ENCODE results near the gene C19orf25. TPM values are rescaled to one million over a fixed set of nuclear protein-coding genes. Genes with fewer than 3 reads are reported as not detected.
"Not testable (repeated sequence)": the region's sequence is repeated elsewhere in the genome, so short reads cannot be mapped to it uniquely, and the experiment has no call there.

Gene C19orf25
- total RNA-seq, 1 donor from 2014 or later: 21.6 TPM

DNA sequence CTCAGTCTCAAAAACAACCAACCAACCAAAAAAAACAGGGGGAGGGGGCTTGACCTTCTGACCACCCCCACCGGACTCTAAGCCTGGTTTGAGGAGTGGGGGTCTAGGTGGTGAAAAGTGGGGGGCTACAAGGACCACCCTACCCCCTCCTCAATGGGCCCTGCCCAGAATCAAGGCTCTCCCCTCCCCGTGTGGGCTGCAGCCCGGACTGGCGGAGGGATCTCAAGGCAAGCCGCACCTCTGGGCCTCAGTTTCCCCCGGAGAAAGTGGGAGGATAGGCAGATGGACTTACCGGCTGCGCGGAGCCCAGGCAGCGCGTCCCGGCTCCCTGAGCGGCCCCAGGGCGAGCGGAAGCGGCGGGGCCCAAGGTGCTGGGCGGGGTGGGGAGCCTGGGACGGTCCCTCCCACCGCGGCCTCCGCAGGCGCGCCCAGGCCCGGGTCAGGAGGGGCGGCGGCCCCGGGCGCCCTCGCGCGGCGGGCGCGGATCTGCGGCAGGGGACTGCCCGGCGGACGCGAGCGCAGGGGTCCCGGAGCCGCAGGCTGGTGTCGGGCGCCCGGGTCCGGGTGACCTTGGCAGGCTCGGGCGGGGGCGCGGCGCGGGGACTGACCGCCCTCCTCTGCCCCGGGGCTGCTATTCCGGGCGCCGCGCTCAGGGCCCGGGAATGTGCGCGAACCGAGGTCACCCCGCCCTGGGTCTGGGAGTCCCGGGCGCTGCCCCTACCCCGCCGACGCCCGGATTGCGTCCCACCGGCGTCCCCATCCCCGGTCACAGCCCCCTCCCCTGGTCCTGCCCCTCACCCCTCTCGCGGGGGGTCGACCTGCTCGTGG lies 33.9 kb upstream of the C19orf25 start, which contains the start of gene ADAMTSL5:
TSS of gene ADAMTSL5 (minus strand) at position 349 of the 828 bp plus-strand sequence. CDS start 2,076 bp downstream, outside the sequence.
- no peak for DNase-seq (ENCODE audit: low spot score)

DNA sequence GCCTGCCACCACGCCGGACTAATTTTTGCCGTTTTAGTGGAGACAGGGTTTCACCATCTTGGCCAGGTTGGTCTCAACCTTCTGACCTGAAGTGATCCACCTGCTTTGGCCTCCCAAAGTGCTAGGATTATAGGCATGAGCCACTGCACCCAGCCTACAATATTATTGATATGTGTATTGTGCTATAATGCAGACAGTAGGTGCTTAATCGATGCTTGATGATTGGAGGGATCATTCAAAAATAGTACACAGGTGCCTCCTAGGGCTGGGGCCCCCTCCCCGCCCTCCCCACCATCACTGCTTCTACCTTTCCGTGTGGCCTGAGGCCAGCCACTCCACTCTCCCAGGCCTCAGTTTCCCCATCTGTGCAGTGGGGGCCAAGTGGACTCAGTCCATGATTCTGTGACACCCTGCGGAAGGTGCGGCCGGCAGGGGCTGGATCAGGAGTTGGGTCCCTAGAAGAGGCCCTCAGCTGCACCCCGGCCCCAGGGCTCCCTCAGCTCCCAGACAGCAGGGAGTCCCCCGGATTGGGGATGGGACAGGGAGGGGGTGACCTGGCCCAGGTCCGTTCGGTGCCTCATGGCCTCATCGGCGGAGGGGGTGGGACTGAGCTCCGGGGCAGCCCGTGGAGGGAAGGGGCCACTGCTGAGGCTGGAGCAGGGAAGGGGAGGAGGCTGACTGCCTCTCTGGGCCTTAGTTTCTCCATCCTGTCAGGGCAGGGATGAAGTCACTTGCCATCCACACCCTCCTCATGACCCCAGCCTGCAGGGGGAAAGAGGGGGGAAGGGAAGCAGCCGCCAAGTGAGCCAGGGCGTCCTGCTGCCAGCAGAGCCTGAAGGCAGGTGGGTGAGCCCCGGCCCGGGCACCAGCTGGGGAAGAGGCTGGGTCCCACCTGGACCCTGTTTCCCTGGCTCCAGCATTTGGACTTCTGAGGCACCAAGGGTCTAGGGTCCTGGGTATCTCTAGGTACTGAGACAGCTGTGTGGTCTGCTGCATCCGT lies 32.6 kb upstream of the C19orf25 start:
- no peak for DNase-seq (ENCODE audit: low spot score)

DNA sequence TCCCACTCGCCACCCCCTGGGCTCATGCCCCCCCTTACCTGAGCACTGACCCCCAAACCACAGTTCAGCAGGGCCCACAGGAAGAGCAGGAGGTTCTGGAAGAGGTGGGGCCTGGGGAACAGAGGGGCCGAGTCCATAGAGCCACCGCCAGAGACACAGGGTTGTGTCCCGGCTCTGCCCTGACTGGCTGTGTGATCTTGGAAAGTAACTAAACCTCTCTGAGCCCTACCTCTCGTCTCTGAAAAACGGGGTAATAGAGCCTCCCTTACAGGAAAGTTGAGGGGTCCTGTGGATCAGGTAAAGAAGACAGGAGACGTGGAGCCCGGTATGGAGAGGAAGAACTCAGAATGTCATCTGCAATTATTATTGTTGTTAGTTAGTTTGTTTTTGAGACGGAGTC lies 31.8 kb upstream of the C19orf25 start:
- DNase-seq (ENCODE audit: low spot score): no peak

DNA sequence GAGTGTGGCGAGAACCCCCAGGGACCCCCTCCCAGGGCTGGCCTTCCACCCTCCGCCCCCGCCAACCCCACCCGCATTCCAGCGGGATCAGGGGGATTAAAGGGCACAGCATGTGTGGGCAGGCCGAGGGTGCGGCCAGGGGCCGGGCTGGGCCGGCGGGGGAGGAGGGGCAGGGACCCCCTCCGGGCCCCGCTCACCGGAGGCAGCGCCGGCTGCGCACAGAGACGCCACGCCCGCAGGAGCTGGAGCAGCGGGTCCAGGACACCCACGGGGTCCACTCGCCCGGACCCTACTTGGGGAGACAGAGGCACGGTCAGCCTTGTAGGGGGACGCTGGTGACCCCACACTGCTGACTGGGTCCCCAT lies 31.4 kb upstream of the C19orf25 start:
- no peak for DNase-seq (ENCODE audit: low spot score)

DNA sequence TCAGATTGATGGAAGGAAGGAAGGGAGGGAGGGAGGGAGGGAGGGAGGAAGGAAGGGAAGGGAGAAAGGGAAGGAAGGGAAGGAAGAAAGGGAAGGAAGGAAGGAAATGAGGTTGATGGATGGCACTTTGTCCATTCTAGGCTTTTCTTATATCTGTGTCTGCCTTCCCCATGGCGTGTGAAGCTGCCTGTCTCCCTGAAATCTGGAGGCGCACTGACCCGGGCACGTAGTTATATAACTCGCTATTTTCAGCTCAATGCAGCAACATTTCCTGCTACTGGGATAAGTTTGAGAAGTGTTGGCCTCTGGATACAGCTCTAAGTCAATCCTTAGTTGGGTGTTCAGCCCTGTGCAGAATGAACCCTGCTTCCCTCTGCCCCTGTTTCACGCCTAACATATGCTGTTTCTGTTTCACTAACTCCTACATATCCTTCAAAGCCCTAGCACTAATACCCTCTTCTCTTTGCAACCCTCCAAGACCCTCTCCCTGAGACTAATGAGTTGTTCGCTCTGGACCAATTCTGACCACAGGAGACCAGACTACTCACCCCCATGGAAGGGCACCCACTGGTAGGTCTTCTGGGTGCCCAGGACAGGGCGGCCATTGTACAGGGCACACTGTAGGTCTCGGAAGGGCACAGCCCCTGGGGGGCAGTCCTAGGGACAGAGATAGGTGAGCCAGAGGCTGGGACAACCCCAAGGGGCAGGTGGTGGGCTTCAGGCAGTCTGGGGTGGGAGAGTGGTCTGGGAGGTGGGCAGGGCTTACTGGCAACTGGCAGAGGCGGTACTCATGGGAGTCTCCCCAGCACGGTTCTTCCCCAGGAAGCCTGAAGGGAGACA lies 30.8 kb upstream of the C19orf25 start:
- DNase-seq (ENCODE audit: low spot score): no peak

DNA sequence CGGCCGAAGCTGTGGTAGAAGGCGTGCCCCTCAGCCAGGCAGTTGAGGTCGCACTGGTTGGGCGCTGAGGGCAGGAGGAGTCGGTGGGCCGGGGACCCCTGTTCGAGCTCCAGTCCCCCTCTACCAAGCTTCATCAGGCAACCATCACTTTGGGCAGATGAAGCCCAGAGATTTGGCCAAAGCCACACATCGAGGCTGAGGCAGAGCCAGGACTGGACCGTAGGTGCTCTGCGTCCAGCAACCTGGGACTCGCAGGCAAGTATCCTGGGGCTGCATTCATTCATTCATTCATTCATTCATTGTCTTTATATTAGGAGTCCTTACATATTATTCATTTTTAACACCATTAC lies 29.5 kb upstream of the C19orf25 start:
- DNase-seq (ENCODE audit: low spot score): no peak

DNA sequence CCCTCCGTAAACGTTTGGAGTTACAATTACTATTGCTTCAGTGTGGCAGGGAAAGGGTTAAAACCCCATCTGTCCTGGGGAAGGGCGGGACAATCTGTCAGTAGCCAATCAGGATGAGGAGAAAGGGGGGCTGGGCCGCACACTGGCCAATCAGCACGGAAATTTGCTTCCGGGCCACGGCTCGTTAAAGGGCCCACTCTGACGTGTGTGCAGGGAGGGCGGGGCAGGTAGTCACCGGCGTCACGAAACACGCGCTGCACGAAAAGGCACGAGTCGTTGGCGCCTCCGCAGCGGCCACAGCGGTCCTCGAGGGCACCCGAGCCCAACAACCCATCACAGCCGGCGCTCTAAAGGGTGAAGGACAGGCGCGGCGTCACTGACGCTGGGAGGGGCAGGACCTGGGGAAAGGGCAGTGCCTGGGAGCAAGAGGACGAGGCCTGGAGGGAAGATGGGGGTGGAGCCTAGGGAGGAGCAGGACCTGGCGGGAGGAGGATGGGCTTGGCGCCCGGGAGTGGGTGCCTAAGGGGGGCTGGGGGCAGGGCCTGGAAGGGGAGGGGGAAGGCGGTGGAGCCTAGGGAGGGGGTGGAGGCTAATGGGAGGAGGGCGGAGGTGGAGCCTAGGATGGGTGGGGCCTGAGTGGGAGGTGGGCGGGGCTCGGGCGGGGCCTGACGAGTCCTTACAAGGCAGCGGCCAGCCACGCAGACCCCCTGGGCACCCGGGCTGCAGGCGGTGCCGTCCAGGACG lies 28.9 kb upstream of the C19orf25 start:
- no peak for DNase-seq (ENCODE audit: low spot score)

DNA sequence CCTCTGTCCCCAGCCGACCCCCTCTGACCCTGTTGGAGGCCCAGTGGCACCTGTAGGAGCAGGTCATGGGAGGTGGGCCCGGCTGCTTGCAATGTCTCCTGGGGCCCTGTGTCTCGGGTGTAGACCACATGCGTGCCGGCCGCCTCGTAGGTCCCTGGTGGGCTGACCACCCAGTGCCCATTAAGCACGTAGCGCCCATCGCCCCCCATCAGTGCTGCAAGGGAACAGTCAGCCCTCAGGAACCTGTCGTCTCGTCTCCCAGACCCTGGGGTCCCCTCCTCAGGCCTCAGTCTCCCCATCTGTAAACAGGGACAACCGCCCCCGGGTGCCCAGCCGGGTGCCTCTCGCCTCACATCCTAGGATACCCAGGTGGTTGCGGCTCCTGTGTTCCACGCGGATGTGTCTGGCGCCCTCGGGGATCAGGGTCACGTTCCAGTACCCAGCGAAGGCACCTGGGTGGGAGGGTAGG lies 28.2 kb upstream of the C19orf25 start:
- no peak for DNase-seq (ENCODE audit: low spot score)

DNA sequence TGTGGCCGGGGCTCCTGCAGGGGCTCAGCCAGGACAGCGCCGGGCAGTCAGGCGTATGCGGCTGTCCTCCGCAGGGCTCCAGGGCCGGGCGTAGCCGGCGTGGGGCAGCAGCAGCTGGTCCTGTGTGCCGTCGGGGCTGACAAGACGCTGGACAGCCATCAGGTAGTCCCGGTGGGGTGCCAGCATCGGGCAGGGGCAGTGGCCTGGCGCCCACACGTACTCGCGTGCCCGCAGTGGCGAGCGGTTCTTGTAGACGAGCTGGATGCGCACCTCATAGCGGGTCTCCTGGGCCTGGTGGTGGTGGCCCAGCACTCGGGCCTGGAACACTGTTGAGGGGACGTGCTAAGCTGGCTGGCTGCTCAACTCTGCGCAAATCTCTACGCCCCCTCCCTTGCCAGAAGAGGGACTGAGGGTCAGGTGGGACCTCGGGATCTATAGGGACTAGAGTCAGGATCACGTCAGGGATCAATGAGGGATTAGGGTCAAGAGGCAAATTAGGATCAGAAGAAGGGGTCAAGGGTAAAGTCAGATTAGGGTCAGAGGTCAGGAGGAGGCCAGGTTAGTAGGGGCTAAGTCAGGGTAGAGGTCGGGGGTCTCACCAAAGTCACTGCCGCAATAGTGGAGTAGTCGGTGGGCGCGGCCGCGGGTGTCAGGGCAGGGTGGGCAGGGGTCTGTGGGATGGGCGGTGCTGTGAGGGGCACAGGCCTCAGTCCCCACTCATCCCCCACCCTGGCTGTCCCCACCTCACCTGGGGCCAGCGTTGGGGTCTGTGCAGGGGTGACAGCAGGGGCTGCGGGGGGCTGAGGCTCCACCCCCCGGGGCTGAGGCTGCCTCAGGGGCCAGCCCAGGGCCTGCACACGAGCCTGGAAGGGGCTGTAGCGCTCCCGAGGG lies 27.2 kb upstream of the C19orf25 start:
- DNase-seq (ENCODE audit: low spot score): no peak

DNA sequence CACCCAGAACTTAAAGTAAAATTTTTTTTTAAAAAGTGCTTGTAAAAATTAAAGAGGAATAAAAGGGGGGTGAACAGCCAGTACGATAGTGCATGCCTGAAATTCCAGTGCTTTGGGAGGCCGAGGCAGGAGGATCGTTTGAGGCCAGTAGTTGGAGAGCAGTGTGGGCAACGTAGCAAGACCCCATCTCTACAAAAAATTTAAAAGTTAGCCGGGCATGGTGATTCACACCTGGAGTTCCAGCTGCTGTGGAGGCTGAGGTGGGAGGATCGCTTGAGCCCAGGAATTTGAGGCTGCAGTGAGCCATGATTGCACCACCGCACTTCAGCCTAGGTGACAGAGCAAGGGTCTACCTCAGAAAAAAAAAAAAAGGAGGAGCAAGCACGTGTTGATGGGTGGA lies 26.0 kb upstream of the C19orf25 start:
- no peak for DNase-seq (ENCODE audit: low spot score)

DNA sequence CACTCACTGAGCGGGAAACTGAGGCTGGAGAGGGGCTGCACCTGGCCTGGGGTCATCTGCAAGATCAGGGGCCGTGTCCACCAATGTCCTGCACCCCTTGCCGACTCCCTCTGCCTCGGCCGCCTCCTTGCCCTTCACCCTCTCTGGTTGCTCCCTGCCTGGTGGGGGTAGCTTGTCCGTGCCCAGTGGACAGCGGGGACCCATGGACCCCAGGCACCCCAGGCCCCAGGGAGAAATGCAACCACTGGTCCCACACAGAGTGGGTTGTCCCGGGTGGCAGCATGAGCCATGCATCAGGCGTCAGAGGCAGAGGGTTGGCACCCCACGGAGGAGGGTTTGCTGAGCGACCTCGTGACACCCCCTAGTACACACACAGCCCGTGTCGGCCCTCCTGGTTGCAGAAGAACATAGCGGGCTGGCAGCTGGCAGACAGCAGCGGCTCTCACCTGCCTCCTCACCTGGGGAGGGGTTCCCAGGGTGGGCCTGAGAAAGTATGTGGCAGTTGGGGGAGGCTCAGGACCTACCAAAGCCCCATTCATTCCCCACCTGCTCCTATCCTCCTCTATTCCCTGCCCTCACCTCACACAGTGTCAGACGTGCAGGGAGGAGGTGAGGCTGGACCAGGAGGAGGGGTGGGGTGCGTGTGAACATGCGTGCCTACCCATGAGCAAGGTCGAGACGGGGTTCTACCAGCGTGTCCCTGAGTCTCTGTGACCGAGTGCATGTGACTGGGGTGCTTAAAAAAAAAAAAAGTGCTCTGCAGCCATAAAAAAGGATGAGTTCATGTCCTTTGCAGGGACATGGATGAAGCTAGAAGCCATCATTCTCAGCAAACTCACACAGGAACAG lies 25.1 kb upstream of the C19orf25 start:
- no peak for DNase-seq (ENCODE audit: low spot score)

DNA sequence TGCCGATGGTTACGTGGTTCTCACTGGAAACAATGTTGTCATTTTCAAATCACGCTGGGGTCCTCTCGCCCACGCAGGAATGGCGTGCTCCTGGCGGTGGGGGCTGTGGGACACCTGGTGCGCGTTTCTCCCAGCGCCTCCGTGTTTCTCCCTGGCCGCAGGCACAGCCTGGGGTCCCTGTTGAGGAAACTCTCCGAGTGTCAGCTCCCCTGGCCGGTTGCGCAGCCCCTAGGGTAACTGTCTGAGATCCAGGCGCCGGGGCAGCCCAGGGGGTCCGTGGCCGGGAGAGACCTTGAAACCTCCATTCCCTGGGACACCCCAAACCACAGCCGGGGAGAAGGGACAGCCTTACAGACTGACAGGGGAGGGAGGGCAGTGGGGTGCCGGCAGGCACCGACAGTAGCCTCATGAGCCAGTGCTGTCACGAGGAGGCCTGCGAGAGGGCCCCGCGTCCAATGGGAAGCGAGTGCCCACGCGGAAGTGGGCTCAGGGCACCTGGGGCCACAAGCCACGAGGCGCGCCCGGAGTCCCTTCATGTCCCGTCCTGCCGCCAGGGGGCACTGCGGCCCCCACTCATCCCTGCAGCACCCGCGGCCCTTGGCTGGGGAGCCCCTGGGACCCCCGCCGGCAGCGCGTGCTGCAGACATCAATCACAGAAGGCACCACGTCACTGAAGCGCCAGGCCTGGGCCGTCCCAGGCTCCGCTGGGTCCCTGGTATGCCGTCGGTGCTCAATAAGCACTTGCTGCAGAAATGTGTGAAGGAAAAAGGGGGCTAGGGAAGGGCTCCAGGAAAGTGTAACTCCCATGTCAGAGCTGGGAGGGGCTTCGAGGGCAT lies 24.3 kb upstream of the C19orf25 start:
- no peak for DNase-seq (ENCODE audit: low spot score)

DNA sequence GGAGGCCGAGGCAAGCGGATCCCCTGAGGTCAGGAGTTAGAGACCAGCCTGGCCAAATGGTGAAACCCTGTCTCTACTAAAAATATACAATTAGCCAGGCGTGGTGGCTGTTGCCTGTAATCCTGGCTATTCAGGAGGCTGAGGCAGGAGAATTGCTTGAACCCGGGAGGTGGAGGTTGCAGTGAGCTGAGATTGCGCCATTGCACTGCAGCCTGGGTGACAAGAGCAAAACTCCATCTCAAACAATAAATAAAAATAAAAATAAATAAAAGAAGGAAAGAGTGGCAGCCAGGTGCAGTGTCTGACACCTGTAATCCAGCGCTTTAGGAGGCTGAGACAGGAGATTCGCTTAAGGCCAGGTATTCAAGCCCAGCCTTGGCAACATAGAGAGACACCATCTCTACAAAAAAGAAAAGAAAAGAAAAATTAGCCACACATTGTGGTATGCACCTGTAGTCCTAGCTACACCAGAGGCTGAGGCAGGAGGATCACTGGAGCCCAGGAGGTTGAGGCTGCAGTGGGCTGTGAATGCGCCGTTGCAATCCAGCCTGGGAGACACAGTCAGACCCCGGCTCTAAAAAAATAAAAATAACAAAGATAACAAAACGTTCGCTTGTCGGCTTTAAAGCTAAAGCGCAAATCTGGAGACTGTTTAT lies 23.5 kb upstream of the C19orf25 start:
- DNase-seq (ENCODE audit: low spot score): no peak

DNA sequence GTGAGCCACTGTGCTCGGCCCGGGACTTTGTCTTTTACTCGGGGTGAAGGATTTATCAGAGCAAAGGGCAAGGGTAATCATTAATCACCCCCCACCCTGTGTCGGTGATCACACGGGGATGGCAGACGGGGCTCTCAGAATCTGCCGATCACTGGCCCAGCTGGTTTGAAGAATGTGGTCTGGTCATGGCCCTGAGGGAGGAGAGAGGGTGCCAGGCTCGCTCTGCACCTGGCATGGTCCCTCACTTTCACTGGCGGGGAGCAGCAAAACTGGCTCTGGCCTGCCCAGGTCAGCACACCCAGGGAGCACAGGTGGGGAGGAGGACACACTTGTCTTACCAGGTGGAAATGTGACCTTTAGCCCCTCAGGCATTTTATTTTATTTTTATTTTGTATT lies 22.2 kb upstream of the C19orf25 start:
- DNase-seq (ENCODE audit: low spot score): no peak

DNA sequence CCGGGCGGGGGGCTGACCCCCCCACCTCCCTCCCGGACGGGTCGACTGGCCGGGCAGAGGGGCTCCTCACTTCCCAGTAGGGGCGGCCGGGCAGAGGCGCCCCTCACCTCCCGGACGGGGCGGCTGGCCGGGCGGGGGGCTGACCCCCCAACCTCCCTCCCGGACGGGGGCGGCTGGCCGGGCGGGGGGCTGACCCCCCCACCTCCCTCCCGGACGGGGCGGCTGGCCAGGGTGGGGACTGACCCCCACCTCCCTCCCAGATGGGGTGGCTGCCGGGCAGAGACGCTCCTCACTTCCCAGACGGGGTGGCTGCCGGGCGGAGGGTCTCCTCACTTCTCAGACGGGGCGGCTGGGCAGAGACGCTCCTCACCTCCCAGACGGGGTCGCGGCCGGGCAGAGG lies 20.2 kb upstream of the C19orf25 start:
- DNase-seq (ENCODE audit: low spot score): not testable (repeated sequence)

DNA sequence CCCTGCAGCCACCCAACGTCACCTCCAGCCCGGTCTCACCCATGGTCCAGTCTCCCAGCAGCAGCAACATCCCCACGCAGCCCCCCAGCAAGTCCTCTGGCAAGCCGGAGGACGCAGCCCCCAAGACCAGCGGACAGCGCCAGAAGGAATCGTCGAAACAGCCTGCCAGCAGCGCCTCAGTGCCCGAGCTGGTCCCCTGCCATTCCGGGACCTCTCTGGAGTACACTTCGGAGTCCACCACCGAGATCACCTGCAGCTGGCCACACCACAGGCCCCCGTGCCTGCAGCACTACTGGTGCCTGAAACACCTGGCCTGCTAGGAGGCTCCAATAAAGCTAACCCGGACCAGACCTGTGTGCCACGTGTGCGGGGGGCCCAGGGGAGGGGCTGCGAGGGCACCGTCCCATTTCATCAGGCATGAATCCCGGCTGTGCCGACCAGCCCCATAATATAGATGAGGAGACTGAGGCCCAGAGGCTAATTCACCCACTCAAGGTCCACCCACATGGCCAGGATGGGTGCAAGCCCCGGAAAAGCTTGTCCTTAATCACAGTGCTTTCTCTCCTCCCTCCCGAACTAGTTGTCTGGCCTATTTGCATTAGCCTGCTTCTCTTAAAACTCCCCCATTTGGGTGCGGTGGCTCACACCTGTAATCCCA lies 18.7 kb upstream of the C19orf25 start:
- DNase-seq (ENCODE audit: low spot score): no peak
